Stimulated activated memory B cell treated with anti-CD40 and anti-IgM and Interleukin-4, amounts not matched to agents 10 μg/mL and 1 μg/mL and 100 μg/mL, for 72 hours (primary cell): ENCODE measurements around the gene TBC1D25.

Source experiments
- ATAC-seq: fragments of 150-1000 bp; cut with Tn5 transposase; 2 replicates; pipeline ENCODE4 v1.10.0; 2021
- H3K27ac Mint-ChIP-seq: one replicate; pipeline ENCODE4 v1.8.0; 2022; ENCODE audit warnings: mild to moderate bottlenecking, mixed read lengths
- H3K27me3 Mint-ChIP-seq: one replicate; pipeline ENCODE4 v1.8.0; 2022; ENCODE audit warnings: mixed read lengths
- H3K36me3 Mint-ChIP-seq: one replicate; pipeline ENCODE4 v1.8.0; 2022; ENCODE audit warnings: mixed read lengths
- H3K4me1 Mint-ChIP-seq: one replicate; pipeline ENCODE4 v1.8.0; 2022; ENCODE audit warnings: mixed read lengths
- H3K4me3 Mint-ChIP-seq: one replicate; pipeline ENCODE4 v1.8.0; 2022; ENCODE audit warnings: mild to moderate bottlenecking, moderate library complexity, mixed read lengths
- H3K9me3 Mint-ChIP-seq: one replicate; pipeline ENCODE4 v1.8.0; 2022; ENCODE audit warnings: mixed read lengths

Gene TBC1D25

GRCh38 chrX:48597353-48598264, 58.1 kb downstream of the TBC1D25 start, which contains the start of gene WDR13:
Gene WDR13 (plus strand): TSS chrX:48597492. CDS start chrX:48597997, 505 bp downstream.
- peak within 1 kb of the TSS; percentile 98 for H3K4me3 Mint-ChIP-seq
- peaks cover 3% of the 10 kb centered on the region for H3K36me3 Mint-ChIP-seq
- no peaks in the 10 kb centered on the region for H3K27me3 Mint-ChIP-seq
- peak; percentile 93 for ATAC-seq
- peak within 1 kb of the TSS; percentile 99 for H3K27ac Mint-ChIP-seq
- peaks cover 14% of the 10 kb centered on the region for H3K4me1 Mint-ChIP-seq
- no peaks in the 10 kb centered on the region for H3K9me3 Mint-ChIP-seq

GRCh38 chrX:48598614-48599013, 59.1 kb downstream of the TBC1D25 start:
- Mint-ChIP-seq H3K4me3 (peak overlapping the region; percentile 98), H3K4me1 (peaks cover 14% of the 10 kb centered on the region), H3K9me3 (no peaks in the 10 kb centered on the region), H3K36me3 (peaks cover 8% of the 10 kb centered on the region), H3K27ac (peak overlapping the region; percentile 99), H3K27me3 (no peaks in the 10 kb centered on the region)
- no peak for ATAC-seq

GRCh38 chrX:48599341-48599740, 59.8 kb downstream of the TBC1D25 start:
- Mint-ChIP-seq H3K27ac (no peak overlapping the region), H3K9me3 (no peaks in the 10 kb centered on the region), H3K4me1 (peaks cover 14% of the 10 kb centered on the region)

GRCh38 chrX:48600226-48600625, 60.7 kb downstream of the TBC1D25 start:
- Mint-ChIP-seq H3K9me3 (no peaks in the 10 kb centered on the region), H3K4me1 (peaks cover 14% of the 10 kb centered on the region), H3K27ac (no peak overlapping the region), H3K4me3 (no peak overlapping the region), H3K27me3 (no peaks in the 10 kb centered on the region), H3K36me3 (peaks cover 19% of the 10 kb centered on the region)
- no peak for ATAC-seq

More at GRCh38 chrX:48599341-48599740, 59.8 kb downstream of the TBC1D25 start:
- ATAC-seq = no peak
- H3K4me3 Mint-ChIP-seq = no peak overlapping the region
- H3K36me3 Mint-ChIP-seq = peaks cover 11% of the 10 kb centered on the region
- no peaks in the 10 kb centered on the region for H3K27me3 Mint-ChIP-seq

GRCh38 chrX:48601741-48602394, 62.4 kb downstream of the TBC1D25 start:
- Mint-ChIP-seq H3K4me1 (peaks cover 14% of the 10 kb centered on the region), H3K27ac (no peak overlapping the region), H3K27me3 (no peaks in the 10 kb centered on the region), H3K36me3 (peaks cover 21% of the 10 kb centered on the region), H3K4me3 (no peak overlapping the region), H3K9me3 (no peaks in the 10 kb centered on the region)
- ATAC-seq = no peak

GRCh38 chrX:48604701-48605100, 65.2 kb downstream of the TBC1D25 start:
- Mint-ChIP-seq H3K27me3 (no peaks in the 10 kb centered on the region), H3K27ac (no peak overlapping the region), H3K4me1 (no peaks in the 10 kb centered on the region), H3K9me3 (no peaks in the 10 kb centered on the region), H3K36me3 (peaks cover 21% of the 10 kb centered on the region), H3K4me3 (no peak overlapping the region)
- no peak for ATAC-seq

- no peak overlapping the region for H3K4me3 Mint-ChIP-seq
- H3K9me3 Mint-ChIP-seq = no peaks in the 10 kb centered on the region
- H3K27me3 Mint-ChIP-seq = no peaks in the 10 kb centered on the region
- no peak overlapping the region for H3K27ac Mint-ChIP-seq
- no peaks in the 10 kb centered on the region for H3K4me1 Mint-ChIP-seq
- peaks cover 21% of the 10 kb centered on the region for H3K36me3 Mint-ChIP-seq
- ATAC-seq = no peak
These were observed 66.6 kb downstream of the TBC1D25 start for GRCh38 chrX:48606091-48606490.

- no peak overlapping the region for H3K4me3 Mint-ChIP-seq
- H3K36me3 Mint-ChIP-seq = no peaks in the 10 kb centered on the region
- no peak for ATAC-seq
- H3K9me3 Mint-ChIP-seq = no peaks in the 10 kb centered on the region
- no peak overlapping the region for H3K27ac Mint-ChIP-seq
- no peaks in the 10 kb centered on the region for H3K27me3 Mint-ChIP-seq
- H3K4me1 Mint-ChIP-seq = no peaks in the 10 kb centered on the region
These were observed 72.2 kb downstream of the TBC1D25 start for GRCh38 chrX:48611703-48612102.
